GDM1 (cell line): ENCODE results near the gene PCGF5.
"Not testable (repeated sequence)": the region's sequence is repeated elsewhere in the genome, so short reads cannot be mapped to it uniquely, and the experiment has no call there.

ENCODE experiments used
- DNase-seq: peaks from one replicate; lab custom pipeline; 2025; lab: John Stamatoyannopoulos, UW

The PCGF5 gene

GRCh38 chr10:91220194-91220953 is at the start of gene PCGF5:
TSS of gene PCGF5 (plus strand) at chr10:91220663. CDS start at chr10:91222872, 2,209 bp downstream.
- peak; percentile 90 for DNase-seq

GRCh38 chr10:91171485-91171884 is 49.0 kb upstream of the PCGF5 start:
- DNase-seq, result no peak

GRCh38 chr10:91172348-91172747 is 48.1 kb upstream of the PCGF5 start:
- no peak for DNase-seq

- DNase-seq, result no peak
Measured at GRCh38 chr10:91185239-91185875, 35.1 kb upstream of the PCGF5 start.

GRCh38 chr10:91187156-91187555 is 33.3 kb upstream of the PCGF5 start:
- DNase-seq, result no peak

GRCh38 chr10:91188010-91188409 is 32.5 kb upstream of the PCGF5 start:
- DNase-seq, result not testable (repeated sequence)

- no peak for DNase-seq
Measured at GRCh38 chr10:91188889-91189288, 31.6 kb upstream of the PCGF5 start.

GRCh38 chr10:91190388-91190870 is 30.0 kb upstream of the PCGF5 start:
- no peak for DNase-seq

GRCh38 chr10:91190876-91191583 is 29.4 kb upstream of the PCGF5 start:
- DNase-seq, result no peak

- no peak for DNase-seq
Measured at GRCh38 chr10:91191584-91191919, 28.9 kb upstream of the PCGF5 start.

- DNase-seq, result no peak
Measured at GRCh38 chr10:91194497-91195179, 25.8 kb upstream of the PCGF5 start.

- no peak for DNase-seq
Measured at GRCh38 chr10:91196268-91197048, 24.0 kb upstream of the PCGF5 start.

GRCh38 chr10:91197127-91197526 is 23.3 kb upstream of the PCGF5 start:
- DNase-seq, result no peak

GRCh38 chr10:91198781-91199180 is 21.7 kb upstream of the PCGF5 start:
- DNase-seq, result no peak

- DNase-seq, result no peak
Measured at GRCh38 chr10:91200314-91201212, 19.9 kb upstream of the PCGF5 start.

GRCh38 chr10:91201213-91201996 is 19.1 kb upstream of the PCGF5 start:
- no peak for DNase-seq

GRCh38 chr10:91206427-91206826 is 14.0 kb upstream of the PCGF5 start:
- no peak for DNase-seq

GRCh38 chr10:91206837-91207474 is 13.5 kb upstream of the PCGF5 start:
- no peak for DNase-seq

GRCh38 chr10:91208642-91209041 is 11.8 kb upstream of the PCGF5 start:
- DNase-seq, result no peak
